Suprapubic skin (tissue), 4 donors: ENCODE data around the gene SLC39A7.

ENCODE experiments used
- EP300 ChIP-seq: sonication (generic); formaldehyde crosslinking; IDR thresholded peaks from one replicate; pipeline ENCODE4 v1.6.1; 2017; ENCODE audit warnings: antibody characterized with exemption
- POLR2AphosphoS5 ChIP-seq, 3 donors: sonication (generic); formaldehyde crosslinking; IDR thresholded peaks; one replicate each; pipeline ENCODE4 v1.6.1; 2017; ENCODE audit warnings: antibody characterized with exemption in 3 of 3
- TF ChIP-seq, protein P1 (sequence below), 2 donors: fragments of 200-600 bp in 1 of 2; fragments of 450-650 bp in 1 of 2; sonication (generic) in 1 of 2; IDR thresholded peaks; one replicate each; pipeline ENCODE4 v1.5.1; 2016 to 2019; ENCODE audit warnings: antibody characterized with exemption in 2 of 2, mild to moderate bottlenecking in 1 of 2, moderate library complexity in 1 of 2

DNA sequence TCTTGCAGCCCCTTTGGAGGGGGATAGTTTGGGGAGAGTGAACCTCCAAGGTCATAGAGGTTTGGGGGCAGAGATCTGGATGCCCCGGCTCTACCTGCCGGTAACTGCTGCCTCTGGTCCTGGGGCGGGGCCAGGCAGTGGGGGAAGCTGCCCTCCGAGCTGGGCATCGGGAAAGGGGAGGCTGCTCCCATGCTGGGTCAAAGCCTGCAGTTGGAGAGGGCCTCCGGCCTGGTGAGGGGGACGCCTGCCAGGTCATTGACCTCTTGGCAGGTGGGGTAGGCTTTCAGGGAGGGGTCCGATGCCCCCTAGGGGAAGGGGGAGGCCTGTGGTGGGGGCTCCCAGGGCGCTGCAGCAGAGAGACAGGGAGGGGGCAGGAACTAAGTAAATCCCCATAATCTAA, 15.5 kb upstream of the SLC39A7 start:
- TF ChIP-seq EP300, result no peak
- TF ChIP-seq, protein P1, sequence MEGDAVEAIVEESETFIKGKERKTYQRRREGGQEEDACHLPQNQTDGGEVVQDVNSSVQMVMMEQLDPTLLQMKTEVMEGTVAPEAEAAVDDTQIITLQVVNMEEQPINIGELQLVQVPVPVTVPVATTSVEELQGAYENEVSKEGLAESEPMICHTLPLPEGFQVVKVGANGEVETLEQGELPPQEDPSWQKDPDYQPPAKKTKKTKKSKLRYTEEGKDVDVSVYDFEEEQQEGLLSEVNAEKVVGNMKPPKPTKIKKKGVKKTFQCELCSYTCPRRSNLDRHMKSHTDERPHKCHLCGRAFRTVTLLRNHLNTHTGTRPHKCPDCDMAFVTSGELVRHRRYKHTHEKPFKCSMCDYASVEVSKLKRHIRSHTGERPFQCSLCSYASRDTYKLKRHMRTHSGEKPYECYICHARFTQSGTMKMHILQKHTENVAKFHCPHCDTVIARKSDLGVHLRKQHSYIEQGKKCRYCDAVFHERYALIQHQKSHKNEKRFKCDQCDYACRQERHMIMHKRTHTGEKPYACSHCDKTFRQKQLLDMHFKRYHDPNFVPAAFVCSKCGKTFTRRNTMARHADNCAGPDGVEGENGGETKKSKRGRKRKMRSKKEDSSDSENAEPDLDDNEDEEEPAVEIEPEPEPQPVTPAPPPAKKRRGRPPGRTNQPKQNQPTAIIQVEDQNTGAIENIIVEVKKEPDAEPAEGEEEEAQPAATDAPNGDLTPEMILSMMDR (IDR thresholded peaks at IDR 0.05), result no peak
- no peak for TF ChIP-seq POLR2AphosphoS5 (IDR thresholded peaks at IDR 0.05)
